ENCODE data around the gene VPS13A. TPM values are rescaled to one million over a fixed set of nuclear protein-coding genes. Genes with fewer than 3 reads are reported as not detected.

VPS13A gene
- total and polyA plus RNA-seq, 10 donors = 7.5 to 90.9 (median 56.5) TPM

DNA sequence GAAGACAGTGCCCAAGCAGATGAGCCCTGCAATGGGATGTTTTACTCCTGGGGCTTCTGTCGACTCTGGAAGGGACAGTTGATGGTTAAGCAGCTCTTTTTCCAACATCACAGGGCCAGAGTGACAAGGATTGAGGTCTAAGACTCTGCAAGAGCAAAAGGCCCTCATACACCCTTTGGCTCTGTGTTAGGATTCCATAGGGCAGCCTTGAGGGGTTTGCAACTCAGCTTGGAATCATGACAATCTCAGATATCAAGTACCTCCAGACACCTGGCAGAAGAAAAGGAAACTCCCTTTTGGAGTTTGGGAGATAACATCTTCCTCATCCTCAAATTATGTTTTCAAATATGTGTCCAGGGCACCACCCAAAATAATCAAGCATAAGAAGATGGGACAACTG lies 265.1 kb downstream of the VPS13A start:
- TF ChIP-seq POLR2AphosphoS5 (IDR thresholded peaks at IDR 0.05) (no peak), POLR2A (IDR thresholded peaks at IDR 0.05) (no peak)
- TF ChIP-seq, protein P1, sequence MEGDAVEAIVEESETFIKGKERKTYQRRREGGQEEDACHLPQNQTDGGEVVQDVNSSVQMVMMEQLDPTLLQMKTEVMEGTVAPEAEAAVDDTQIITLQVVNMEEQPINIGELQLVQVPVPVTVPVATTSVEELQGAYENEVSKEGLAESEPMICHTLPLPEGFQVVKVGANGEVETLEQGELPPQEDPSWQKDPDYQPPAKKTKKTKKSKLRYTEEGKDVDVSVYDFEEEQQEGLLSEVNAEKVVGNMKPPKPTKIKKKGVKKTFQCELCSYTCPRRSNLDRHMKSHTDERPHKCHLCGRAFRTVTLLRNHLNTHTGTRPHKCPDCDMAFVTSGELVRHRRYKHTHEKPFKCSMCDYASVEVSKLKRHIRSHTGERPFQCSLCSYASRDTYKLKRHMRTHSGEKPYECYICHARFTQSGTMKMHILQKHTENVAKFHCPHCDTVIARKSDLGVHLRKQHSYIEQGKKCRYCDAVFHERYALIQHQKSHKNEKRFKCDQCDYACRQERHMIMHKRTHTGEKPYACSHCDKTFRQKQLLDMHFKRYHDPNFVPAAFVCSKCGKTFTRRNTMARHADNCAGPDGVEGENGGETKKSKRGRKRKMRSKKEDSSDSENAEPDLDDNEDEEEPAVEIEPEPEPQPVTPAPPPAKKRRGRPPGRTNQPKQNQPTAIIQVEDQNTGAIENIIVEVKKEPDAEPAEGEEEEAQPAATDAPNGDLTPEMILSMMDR (IDR thresholded peaks at IDR 0.05 in 8 of 11, conservative IDR thresholded peaks at IDR 0.05 in 3 of 11) = no peak

DNA sequence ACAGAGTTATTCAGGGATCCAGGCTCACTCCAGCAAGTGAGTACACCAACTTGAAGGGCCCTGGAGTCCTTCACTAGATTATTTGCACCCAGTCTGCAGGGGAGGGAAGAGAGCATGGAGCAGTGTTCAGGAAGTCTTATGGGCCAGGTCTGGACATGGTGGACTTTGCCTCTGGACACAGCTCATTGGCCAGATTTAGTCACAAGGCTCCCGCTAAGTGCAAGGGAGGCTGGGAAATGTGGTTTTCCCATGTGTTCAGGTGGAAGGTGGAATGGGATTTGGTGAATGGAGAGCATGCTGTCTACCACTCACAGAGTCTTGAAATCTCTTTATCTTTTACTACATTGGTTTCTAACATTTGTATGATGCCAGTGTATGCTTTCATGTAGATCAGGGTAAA lies 270.3 kb downstream of the VPS13A start:
- H3K4me1 ChIP-seq = no peaks in the 10 kb centered on the region
- intact Hi-C loops (cut with DNase I; ENCODE audit: low total_unique reads) = no loop called here
- WGBS, 5 donors = 94 to 100% (median 98%) methylated on average over 1 of the region's 1 CpG
- no peaks in the 10 kb centered on the region for H3K27me3 ChIP-seq (replicated peaks in 1 of 7)
- TF ChIP-seq POLR2A (IDR thresholded peaks at IDR 0.05) (no peak), POLR2AphosphoS5 (IDR thresholded peaks at IDR 0.05) (no peak)
- TF ChIP-seq, protein P1 (IDR thresholded peaks at IDR 0.05 in 8 of 11, conservative IDR thresholded peaks at IDR 0.05 in 3 of 11) = no peak
- no peak for DNase-seq
- H3K9me3 ChIP-seq = peaks cover 0 to 14% (median 0%) of the 10 kb centered on the region in 8 donors
- no peaks in the 10 kb centered on the region for H3K36me3 ChIP-seq
- H3K4me3 ChIP-seq = no peak overlapping the region
- no peak overlapping the region for H3K27ac ChIP-seq

More for the DNA sequence above, 265.1 kb downstream of the VPS13A start:
- H3K4me3 ChIP-seq = no peak overlapping the region
- intact Hi-C loops (cut with DNase I; ENCODE audit: low total_unique reads) = no loop called here
- no peaks in the 10 kb centered on the region for H3K27me3 ChIP-seq (replicated peaks in 1 of 7)
- H3K9me3 ChIP-seq = peaks cover 0 to 5% (median 0%) of the 10 kb centered on the region in 8 donors
- H3K36me3 ChIP-seq = no peaks in the 10 kb centered on the region
- H3K4me1 ChIP-seq = peaks cover 0 to 29% (median 3%) of the 10 kb centered on the region in 6 donors
- 52 to 83% (median 75%) methylated on average over 1 of the region's 1 CpG for WGBS, 5 donors
- DNase-seq = no peak
- H3K27ac ChIP-seq = no peak overlapping the region

DNA sequence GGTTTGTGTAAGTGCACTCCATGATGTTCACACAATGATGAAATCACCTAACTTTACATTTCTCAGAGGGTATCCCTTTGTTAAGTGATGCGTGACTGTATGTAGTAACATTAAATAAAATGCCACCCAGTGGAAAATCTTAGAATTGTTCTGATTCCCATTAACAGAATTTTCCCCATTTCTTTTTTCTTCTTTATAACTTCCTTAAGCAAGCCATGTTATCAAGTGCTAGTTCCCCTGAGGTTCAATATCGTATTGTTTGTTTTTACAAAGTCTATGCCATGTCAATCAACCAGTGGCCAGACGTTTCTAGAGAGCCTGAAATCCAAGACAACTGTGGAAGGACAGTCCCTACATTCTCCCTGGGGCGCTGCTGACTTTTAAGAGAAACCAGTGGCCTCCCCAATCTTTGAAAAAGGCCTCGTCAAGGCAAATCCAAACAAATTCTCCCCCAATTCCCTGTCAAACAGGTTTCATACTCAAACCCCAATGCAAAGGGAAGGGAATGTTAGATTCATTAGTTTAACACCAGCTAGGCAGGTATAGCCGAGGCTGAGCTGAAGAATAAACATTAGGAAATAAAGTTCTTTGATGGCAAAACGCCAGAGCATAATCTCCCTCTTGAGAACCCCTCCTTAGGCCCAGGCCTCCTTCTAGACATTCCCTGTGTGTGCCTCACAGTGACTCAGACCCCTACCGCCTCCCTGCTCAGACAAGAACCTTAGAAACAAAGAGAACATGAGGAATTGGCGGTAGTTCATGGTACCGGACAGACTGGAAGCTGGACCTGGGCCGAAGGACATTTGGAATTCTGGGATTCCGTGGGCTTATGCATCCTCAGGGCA lies 272.1 kb downstream of the VPS13A start:
- Histone ChIP-seq H3K4me3 (no peak overlapping the region), H3K27ac (no peak overlapping the region), H3K9me3 (peaks cover 0 to 14% (median 0%) of the 10 kb centered on the region in 8 donors), H3K27me3 (replicated peaks in 1 of 7) (no peaks in the 10 kb centered on the region), H3K36me3 (no peaks in the 10 kb centered on the region), H3K4me1 (peaks cover 0 to 13% (median 4%) of the 10 kb centered on the region in 6 donors)
- intact Hi-C loops (cut with DNase I; ENCODE audit: low total_unique reads) = loop anchor here (10.0 kb wide), 1 partner anchor 285 kb away; no protein-coding TSS in a partner anchor
- DNase-seq = no peak
- TF ChIP-seq POLR2A (IDR thresholded peaks at IDR 0.05) (no peak), POLR2AphosphoS5 (IDR thresholded peaks at IDR 0.05) (no peak)
- TF ChIP-seq, protein P1 (IDR thresholded peaks at IDR 0.05 in 8 of 11, conservative IDR thresholded peaks at IDR 0.05 in 3 of 11) = no peak
- WGBS, 5 donors = 75 to 91% (median 82%) methylated on average over 12 of the region's 12 CpGs

- Histone ChIP-seq H3K4me3 (no peak overlapping the region), H3K36me3 (no peaks in the 10 kb centered on the region), H3K27ac (no peak overlapping the region), H3K4me1 (peaks cover 0 to 18% (median 4%) of the 10 kb centered on the region in 6 donors), H3K27me3 (replicated peaks in 1 of 7) (no peaks in the 10 kb centered on the region), H3K9me3 (peaks cover 0 to 14% (median 0%) of the 10 kb centered on the region in 8 donors)
- intact Hi-C loops (cut with DNase I; ENCODE audit: low total_unique reads) = loop anchor here (10.0 kb wide), 1 partner anchor 285 kb away; no protein-coding TSS in a partner anchor
- 88 to 97% (median 94%) methylated on average over 4 of the region's 4 CpGs for WGBS, 5 donors
- TF ChIP-seq POLR2AphosphoS5 (IDR thresholded peaks at IDR 0.05) (no peak), POLR2A (IDR thresholded peaks at IDR 0.05) (no peak)
- TF ChIP-seq, protein P1 (IDR thresholded peaks at IDR 0.05 in 8 of 11, conservative IDR thresholded peaks at IDR 0.05 in 3 of 11) = no peak
- DNase-seq = no peak
Observed at GRCh38 chr9:77450085-77450475, 272.7 kb downstream of the VPS13A start.
